SK-N-SH (cell line): Measurements from ENCODE around the gene B3GNT3.

Source experiments
- EP300 ChIP-seq, 2 experiments: IDR thresholded peaks; 2 replicates each; pipeline versions ENCODE4 v1.4.0 to v1.6.1; 2012; ENCODE audit warnings: borderline replicate concordance in 1 of 2, low read depth in 1 of 2, low read length in 1 of 2
- EZH2phosphoT487 ChIP-seq: fragments of 200-600 bp; sonication (generic); IDR thresholded peaks from 2 replicates; pipeline ENCODE4 v1.6.1; 2017; ENCODE audit warnings: low read depth, mixed run types, mild to moderate bottlenecking, antibody characterized with exemption, moderate library complexity, borderline replicate concordance
- FOXJ3 ChIP-seq: sonication (generic); formaldehyde crosslinking; IDR thresholded peaks from 2 replicates; pipeline ENCODE4 v1.5.1; 2020; ENCODE audit warnings: mild to moderate bottlenecking, missing genetic modification reagents
- FOXM1 ChIP-seq: IDR thresholded peaks from 2 replicates; pipeline ENCODE4 v1.4.0; 2012; ENCODE audit warnings: low read depth, mild to moderate bottlenecking
- POLR2AphosphoS5 ChIP-seq: IDR thresholded peaks from 2 replicates; pipeline ENCODE4 v1.6.1; 2012; ENCODE audit warnings: low read depth, low read length
- RAD21 ChIP-seq: IDR thresholded peaks from 2 replicates; pipeline ENCODE4 v1.6.1; 2012; ENCODE audit warnings: mild to moderate bottlenecking, low read length
- RFX5 ChIP-seq: IDR thresholded peaks from 2 replicates; pipeline ENCODE4 v1.6.1; 2012; ENCODE audit warnings: mild to moderate bottlenecking, improper control_type of control experiment, low read length
- RXRA ChIP-seq: IDR thresholded peaks from 2 replicates; pipeline ENCODE4 v1.4.0; 2012; ENCODE audit warnings: low read depth, mild to moderate bottlenecking, borderline replicate concordance
- YY1 ChIP-seq: IDR thresholded peaks from 2 replicates; pipeline ENCODE4 v1.4.0; 2012; ENCODE audit warnings: low read depth, mild to moderate bottlenecking
- TF ChIP-seq, protein P1 (sequence below): fragments of 200-600 bp; sonication (generic); IDR thresholded peaks from 2 replicates; pipeline ENCODE4 v1.6.1; 2017; ENCODE audit warnings: antibody characterized with exemption, mild to moderate bottlenecking, moderate library complexity

DNA sequence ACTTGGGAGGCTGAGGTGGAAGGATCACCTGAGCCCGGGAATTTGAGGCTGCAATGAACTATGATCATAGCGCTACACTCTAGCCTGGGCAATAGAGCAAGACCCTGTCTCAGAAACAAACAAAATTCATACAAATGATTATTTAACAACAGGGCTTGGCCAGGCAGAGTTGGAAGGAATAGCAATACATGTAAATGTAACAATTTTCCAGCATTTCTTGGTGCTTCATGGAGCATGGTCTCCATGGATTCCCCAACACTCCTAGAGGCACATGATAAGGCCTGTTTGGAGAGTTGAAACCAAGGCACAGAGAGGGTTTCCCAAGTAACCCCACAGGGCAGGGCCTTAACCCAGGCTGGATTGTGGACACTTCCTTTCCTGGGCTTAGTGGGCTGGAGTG is 16.2 kb downstream of the B3GNT3 start:
- TF ChIP-seq, protein P1, sequence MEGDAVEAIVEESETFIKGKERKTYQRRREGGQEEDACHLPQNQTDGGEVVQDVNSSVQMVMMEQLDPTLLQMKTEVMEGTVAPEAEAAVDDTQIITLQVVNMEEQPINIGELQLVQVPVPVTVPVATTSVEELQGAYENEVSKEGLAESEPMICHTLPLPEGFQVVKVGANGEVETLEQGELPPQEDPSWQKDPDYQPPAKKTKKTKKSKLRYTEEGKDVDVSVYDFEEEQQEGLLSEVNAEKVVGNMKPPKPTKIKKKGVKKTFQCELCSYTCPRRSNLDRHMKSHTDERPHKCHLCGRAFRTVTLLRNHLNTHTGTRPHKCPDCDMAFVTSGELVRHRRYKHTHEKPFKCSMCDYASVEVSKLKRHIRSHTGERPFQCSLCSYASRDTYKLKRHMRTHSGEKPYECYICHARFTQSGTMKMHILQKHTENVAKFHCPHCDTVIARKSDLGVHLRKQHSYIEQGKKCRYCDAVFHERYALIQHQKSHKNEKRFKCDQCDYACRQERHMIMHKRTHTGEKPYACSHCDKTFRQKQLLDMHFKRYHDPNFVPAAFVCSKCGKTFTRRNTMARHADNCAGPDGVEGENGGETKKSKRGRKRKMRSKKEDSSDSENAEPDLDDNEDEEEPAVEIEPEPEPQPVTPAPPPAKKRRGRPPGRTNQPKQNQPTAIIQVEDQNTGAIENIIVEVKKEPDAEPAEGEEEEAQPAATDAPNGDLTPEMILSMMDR: no peak
- TF ChIP-seq POLR2AphosphoS5 (no peak), FOXM1 (no peak), YY1 (no peak), RAD21 (no peak), RXRA (no peak), EP300 (IDR thresholded peaks at IDR 0.05; ENCODE audit: borderline replicate concordance in 1 of 2, low read depth in 1 of 2, low read length in 1 of 2) (no peak), FOXJ3 (CRISPR knock-in tag) (no peak), EZH2phosphoT487 (no peak), RFX5 (no peak)
